HG03354 (cell line): ENCODE measurements around the gene RYR2.
"Not testable (repeated sequence)": the region's sequence is repeated elsewhere in the genome, so short reads cannot be mapped to it uniquely, and the experiment has no call there.

ENCODE experiments used
- ATAC-seq: cut with Tn5 transposase; IDR thresholded peaks from one replicate; pipeline ENCODE4 v1.9.1; 2021; ENCODE audit warnings: mild to moderate bottlenecking; ENCODE audit not compliant: unreplicated experiment, poor library complexity, severe bottlenecking

RYR2 gene

GRCh38 chr1:237133921-237134320 is 91.9 kb downstream of the RYR2 start:
- no peak for ATAC-seq

- no peak for ATAC-seq
Measured at GRCh38 chr1:237134929-237135328, 92.9 kb downstream of the RYR2 start.

GRCh38 chr1:237138551-237138950 is 96.6 kb downstream of the RYR2 start:
- no peak for ATAC-seq

- ATAC-seq, result no peak
Measured at GRCh38 chr1:237139732-237140131, 97.7 kb downstream of the RYR2 start.

GRCh38 chr1:237140986-237141385 is 99.0 kb downstream of the RYR2 start:
- no peak for ATAC-seq

- ATAC-seq, result no peak
Measured at GRCh38 chr1:237141502-237141901, 99.5 kb downstream of the RYR2 start.

GRCh38 chr1:237145379-237146135 is 103.6 kb downstream of the RYR2 start:
- ATAC-seq, result no peak

GRCh38 chr1:237146241-237146640 is 104.3 kb downstream of the RYR2 start:
- ATAC-seq, result no peak

- ATAC-seq, result no peak
Measured at GRCh38 chr1:237149857-237150256, 107.9 kb downstream of the RYR2 start.

GRCh38 chr1:237151979-237152378 is 110.0 kb downstream of the RYR2 start:
- not testable (repeated sequence) for ATAC-seq

- no peak for ATAC-seq
Measured at GRCh38 chr1:237152506-237153335, 110.7 kb downstream of the RYR2 start.

GRCh38 chr1:237154157-237154556 is 112.2 kb downstream of the RYR2 start:
- ATAC-seq, result no peak

GRCh38 chr1:237164406-237165352 is 122.7 kb downstream of the RYR2 start:
- ATAC-seq, result no peak

- ATAC-seq, result no peak
Measured at GRCh38 chr1:237166086-237166485, 124.1 kb downstream of the RYR2 start.

GRCh38 chr1:237166593-237167101 is 124.7 kb downstream of the RYR2 start:
- ATAC-seq, result no peak

GRCh38 chr1:237170149-237170548 is 128.2 kb downstream of the RYR2 start:
- no peak for ATAC-seq

GRCh38 chr1:237171454-237172117 is 129.6 kb downstream of the RYR2 start:
- no peak for ATAC-seq

GRCh38 chr1:237172118-237172485 is 130.1 kb downstream of the RYR2 start:
- ATAC-seq, result no peak

GRCh38 chr1:237179503-237179902 is 137.5 kb downstream of the RYR2 start:
- ATAC-seq, result no peak
